ENCODE results near the gene SEC61A1.

Gene SEC61A1

GRCh38 chr3:128073185-128073725 lies 21.0 kb downstream of the SEC61A1 start:
- Histone ChIP-seq H3K27me3 (ENCODE audit: insufficient read depth, low read depth, severe bottlenecking) (no peaks in the 10 kb centered on the region), H3K4me3 (ENCODE audit: low read depth, low read length) (no peak overlapping the region), H3K9me3 (ENCODE audit: severe bottlenecking) (no peaks in the 10 kb centered on the region), H3K27ac (no peak overlapping the region), H3K36me3 (peaks cover 54% of the 10 kb centered on the region)
- DNase-seq: no peak
- TF ChIP-seq, protein P1, sequence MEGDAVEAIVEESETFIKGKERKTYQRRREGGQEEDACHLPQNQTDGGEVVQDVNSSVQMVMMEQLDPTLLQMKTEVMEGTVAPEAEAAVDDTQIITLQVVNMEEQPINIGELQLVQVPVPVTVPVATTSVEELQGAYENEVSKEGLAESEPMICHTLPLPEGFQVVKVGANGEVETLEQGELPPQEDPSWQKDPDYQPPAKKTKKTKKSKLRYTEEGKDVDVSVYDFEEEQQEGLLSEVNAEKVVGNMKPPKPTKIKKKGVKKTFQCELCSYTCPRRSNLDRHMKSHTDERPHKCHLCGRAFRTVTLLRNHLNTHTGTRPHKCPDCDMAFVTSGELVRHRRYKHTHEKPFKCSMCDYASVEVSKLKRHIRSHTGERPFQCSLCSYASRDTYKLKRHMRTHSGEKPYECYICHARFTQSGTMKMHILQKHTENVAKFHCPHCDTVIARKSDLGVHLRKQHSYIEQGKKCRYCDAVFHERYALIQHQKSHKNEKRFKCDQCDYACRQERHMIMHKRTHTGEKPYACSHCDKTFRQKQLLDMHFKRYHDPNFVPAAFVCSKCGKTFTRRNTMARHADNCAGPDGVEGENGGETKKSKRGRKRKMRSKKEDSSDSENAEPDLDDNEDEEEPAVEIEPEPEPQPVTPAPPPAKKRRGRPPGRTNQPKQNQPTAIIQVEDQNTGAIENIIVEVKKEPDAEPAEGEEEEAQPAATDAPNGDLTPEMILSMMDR (IDR thresholded peaks at IDR 0.05; ENCODE audit: low read depth, low read length): no peak

DNA sequence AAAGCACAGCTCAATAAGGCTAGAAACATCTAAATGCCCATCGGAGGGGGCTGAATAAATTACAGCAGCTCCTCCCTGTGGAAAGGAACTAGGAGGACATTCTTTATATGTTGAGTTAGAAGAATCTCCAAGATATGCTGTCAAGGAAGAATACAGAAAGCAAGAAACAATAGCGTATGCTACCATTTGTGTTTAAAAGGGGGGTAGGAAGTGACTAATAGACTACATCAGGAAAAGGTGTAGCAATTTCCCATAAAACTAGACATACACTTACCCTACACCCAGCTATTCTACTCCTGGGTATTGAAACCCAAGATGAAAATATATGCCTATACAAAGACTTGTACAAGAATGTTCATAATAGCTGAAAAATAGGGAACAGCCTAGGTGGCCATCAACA lies 21.6 kb downstream of the SEC61A1 start:
- Histone ChIP-seq H3K27me3 (ENCODE audit: insufficient read depth, low read depth, severe bottlenecking) (no peaks in the 10 kb centered on the region), H3K36me3 (peaks cover 50% of the 10 kb centered on the region)

DNA sequence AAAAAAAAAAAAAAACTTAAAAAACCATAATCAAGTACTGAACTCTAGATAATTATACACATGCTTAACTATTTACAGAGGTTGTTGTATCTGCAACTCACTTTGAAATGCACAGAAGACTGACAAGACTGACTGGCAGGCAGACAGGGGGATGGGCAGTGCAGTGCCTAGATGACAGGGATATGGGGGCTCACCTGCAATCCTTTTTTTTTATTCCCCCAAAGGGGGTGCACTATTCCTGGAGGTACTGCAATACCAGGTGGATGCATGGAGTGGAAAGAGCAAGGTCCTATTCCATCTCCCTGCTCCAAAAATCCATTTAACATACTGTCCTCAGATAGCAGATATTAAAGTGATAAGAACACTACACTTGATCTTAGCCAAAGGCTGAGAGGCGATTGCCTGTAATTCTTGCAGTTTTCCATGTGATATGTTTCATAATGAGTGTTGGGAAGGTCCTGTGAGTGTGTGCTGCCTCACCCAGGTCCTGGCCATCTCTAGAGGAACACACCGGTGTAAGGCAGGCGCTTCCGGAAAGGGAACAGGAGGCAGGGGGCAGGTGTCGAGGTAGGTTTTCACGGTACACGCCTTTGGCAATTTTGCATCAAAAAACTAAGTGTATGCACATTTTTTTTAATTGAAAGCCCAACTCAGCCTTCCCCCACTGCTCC lies 22.7 kb downstream of the SEC61A1 start:
- Histone ChIP-seq H3K27ac (no peak overlapping the region), H3K9me3 (ENCODE audit: severe bottlenecking) (no peaks in the 10 kb centered on the region), H3K36me3 (peaks cover 41% of the 10 kb centered on the region), H3K27me3 (ENCODE audit: insufficient read depth, low read depth, severe bottlenecking) (no peaks in the 10 kb centered on the region), H3K4me3 (ENCODE audit: low read depth, low read length) (peak overlapping the region; percentile 40)
- DNase-seq: no peak
- TF ChIP-seq, protein P1 (IDR thresholded peaks at IDR 0.05; ENCODE audit: low read depth, low read length): no peak

More for the DNA sequence above, 21.6 kb downstream of the SEC61A1 start:
- DNase-seq: no peak
- no peak overlapping the region for H3K27ac ChIP-seq
- H3K4me3 ChIP-seq (ENCODE audit: low read depth, low read length): no peak overlapping the region
- H3K9me3 ChIP-seq (ENCODE audit: severe bottlenecking): no peaks in the 10 kb centered on the region
- TF ChIP-seq, protein P1 (IDR thresholded peaks at IDR 0.05; ENCODE audit: low read depth, low read length): no peak

GRCh38 chr3:128075522-128076482 lies 23.6 kb downstream of the SEC61A1 start:
- DNase-seq: peak; percentile 84
- peaks cover 36% of the 10 kb centered on the region for H3K36me3 ChIP-seq
- TF ChIP-seq, protein P1 (IDR thresholded peaks at IDR 0.05; ENCODE audit: low read depth, low read length): peak; percentile 95
- H3K4me3 ChIP-seq (ENCODE audit: low read depth, low read length): peak overlapping the region; percentile 47
- no peak overlapping the region for H3K27ac ChIP-seq
- no peaks in the 10 kb centered on the region for H3K27me3 ChIP-seq (ENCODE audit: insufficient read depth, low read depth, severe bottlenecking)
- no peaks in the 10 kb centered on the region for H3K9me3 ChIP-seq (ENCODE audit: severe bottlenecking)

DNA sequence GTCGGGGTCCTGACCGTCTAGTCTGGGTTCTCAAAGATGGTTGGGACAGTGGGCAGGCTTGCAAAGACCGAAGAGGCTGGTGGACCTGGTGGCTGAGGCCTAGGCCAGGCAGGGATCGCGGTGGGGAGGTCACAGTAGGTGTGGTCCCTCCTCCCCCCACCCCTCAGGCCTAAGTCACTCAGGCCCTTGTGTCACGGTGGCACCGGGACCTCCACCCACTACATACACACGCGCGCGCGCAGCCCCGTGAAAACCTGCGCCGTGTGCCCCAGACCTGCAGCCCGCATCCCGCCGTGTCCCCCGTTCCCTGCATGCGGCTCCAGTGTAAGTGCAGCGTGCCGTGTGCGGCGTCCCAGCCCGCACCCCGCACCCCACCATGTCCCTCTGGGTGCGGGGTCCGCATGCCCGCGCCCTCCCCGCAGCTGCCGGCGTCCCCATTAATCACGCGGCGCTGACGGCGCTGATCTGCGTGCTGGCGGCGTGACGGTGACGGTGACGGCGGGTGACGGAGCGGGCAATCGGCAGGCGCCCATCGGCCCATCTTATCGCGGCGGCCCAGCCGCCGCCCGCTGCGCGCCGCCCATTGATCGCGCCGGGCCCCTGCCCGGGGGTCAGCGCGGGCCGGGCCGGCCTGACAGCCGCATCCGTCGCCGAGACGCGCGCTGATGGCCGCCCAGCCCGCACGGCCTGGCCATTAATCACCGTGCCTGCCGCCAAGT lies 24.4 kb downstream of the SEC61A1 start:
- H3K27me3 ChIP-seq (ENCODE audit: insufficient read depth, low read depth, severe bottlenecking): no peaks in the 10 kb centered on the region
- no peak overlapping the region for H3K27ac ChIP-seq
- H3K4me3 ChIP-seq (ENCODE audit: low read depth, low read length): peak overlapping the region; percentile 47
- peaks cover 35% of the 10 kb centered on the region for H3K36me3 ChIP-seq
- TF ChIP-seq, protein P1 (IDR thresholded peaks at IDR 0.05; ENCODE audit: low read depth, low read length): no peak
- no peaks in the 10 kb centered on the region for H3K9me3 ChIP-seq (ENCODE audit: severe bottlenecking)
- DNase-seq: no peak

Data from WERI-Rb-1 (cell line).